ENCODE data around the gene CCDC144A. TPM values are rescaled to one million over a fixed set of nuclear protein-coding genes. Genes with fewer than 3 reads are reported as not detected.
"Not testable (repeated sequence)": the region's sequence is repeated elsewhere in the genome, so short reads cannot be mapped to it uniquely, and the experiment has no call there.

CCDC144A gene
- total RNA-seq, 2 experiments from 2014 or later: 0.03 to 0.36 TPM

DNA sequence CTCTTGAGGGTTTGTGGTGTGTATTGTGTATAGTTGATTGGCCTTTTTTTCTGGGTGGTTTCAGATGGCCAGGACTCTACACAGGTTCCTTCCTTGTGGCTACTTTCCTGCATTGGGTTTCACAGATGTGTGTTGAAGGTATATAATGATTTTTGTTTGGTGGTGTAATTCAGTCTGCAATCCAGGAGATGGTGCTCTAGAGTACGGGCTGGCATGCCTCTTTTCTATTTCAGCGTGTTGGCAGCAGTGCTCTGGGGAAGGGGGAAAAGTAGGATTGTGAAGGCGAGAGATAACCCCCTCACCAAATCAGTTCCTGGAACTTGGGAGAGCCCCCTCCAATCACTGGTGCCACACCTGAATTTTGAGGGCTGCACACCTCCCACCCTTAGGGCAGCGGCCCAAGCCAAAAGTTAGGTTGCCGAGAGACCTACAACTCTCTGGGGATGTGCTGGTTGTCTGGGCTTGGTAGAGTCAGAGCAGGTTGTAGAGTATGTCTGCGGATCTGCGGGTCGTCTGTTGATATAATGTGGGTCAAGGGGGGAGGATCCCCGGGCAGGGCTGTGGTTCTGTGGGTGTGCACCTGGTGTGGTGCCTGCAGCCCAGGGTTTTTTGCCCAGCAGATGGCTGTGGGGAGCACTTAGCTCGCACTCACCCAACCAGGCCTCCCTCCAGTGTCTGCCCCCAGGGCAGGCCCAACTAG, 61.3 kb downstream of the CCDC144A start:
- intact Hi-C loops (cut with micrococcal nuclease; ENCODE audit: unreplicated experiment); CTCF ChIA-PET (ENCODE audit: unreplicated experiment); H4K20me1 ChIP-seq (ENCODE audit: insufficient read depth, low read length); POLR2A ChIA-PET; H3K9me2 ChIP-seq (ENCODE audit: insufficient read depth, low read length); H3K79me2 ChIP-seq (ENCODE audit: insufficient read depth, low read depth, low read length); H3K4me1 ChIP-seq (ENCODE audit: insufficient read depth, low read length, poor library complexity, severe bottlenecking); H3K4me2 ChIP-seq (ENCODE audit: low read length); H3K27ac ChIP-seq (ENCODE audit: low read depth, low read length, poor library complexity, severe bottlenecking); H3K4me3 ChIP-seq (ENCODE audit: low read depth, low read length, poor library complexity, severe bottlenecking); H3K36me3 ChIP-seq (ENCODE audit: insufficient read depth, low read length); BruUV-seq (replicated peaks); H2AFZ ChIP-seq (ENCODE audit: low read length); H3K9me3 ChIP-seq (ENCODE audit: low read length): not testable (repeated sequence)
- DNase-seq (ENCODE audit: low spot score): peak; percentile 19
- TF ChIP-seq, protein P1, sequence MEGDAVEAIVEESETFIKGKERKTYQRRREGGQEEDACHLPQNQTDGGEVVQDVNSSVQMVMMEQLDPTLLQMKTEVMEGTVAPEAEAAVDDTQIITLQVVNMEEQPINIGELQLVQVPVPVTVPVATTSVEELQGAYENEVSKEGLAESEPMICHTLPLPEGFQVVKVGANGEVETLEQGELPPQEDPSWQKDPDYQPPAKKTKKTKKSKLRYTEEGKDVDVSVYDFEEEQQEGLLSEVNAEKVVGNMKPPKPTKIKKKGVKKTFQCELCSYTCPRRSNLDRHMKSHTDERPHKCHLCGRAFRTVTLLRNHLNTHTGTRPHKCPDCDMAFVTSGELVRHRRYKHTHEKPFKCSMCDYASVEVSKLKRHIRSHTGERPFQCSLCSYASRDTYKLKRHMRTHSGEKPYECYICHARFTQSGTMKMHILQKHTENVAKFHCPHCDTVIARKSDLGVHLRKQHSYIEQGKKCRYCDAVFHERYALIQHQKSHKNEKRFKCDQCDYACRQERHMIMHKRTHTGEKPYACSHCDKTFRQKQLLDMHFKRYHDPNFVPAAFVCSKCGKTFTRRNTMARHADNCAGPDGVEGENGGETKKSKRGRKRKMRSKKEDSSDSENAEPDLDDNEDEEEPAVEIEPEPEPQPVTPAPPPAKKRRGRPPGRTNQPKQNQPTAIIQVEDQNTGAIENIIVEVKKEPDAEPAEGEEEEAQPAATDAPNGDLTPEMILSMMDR (conservative IDR thresholded peaks at IDR 0.05; ENCODE audit: low read length): peak; percentile 65

DNA sequence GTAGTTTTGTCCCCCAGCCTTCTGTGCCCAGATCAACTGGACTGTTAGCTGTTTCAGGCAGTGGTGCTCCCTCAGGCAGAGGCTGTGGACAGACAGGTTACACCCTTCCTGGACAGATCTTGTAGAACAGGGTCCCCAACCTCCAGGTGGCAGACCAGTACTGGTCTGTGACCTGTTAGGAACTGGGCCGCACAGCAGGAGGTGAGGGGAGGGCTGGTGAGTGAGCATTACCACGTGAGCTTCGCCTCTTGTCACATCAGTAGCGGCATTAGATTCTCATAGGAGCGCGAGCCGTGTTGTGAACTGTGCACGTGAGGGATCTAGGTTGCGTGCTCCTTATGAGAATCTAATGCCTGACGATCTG, 61.9 kb downstream of the CCDC144A start:
- H4K20me1 ChIP-seq (ENCODE audit: insufficient read depth, low read length); H3K4me2 ChIP-seq (ENCODE audit: low read length); H3K9me3 ChIP-seq (ENCODE audit: low read length); H3K79me2 ChIP-seq (ENCODE audit: insufficient read depth, low read depth, low read length); DNase-seq (ENCODE audit: low spot score); H3K36me3 ChIP-seq (ENCODE audit: insufficient read depth, low read length); H3K4me1 ChIP-seq (ENCODE audit: insufficient read depth, low read length, poor library complexity, severe bottlenecking); H2AFZ ChIP-seq (ENCODE audit: low read length); intact Hi-C loops (cut with micrococcal nuclease; ENCODE audit: unreplicated experiment); BruUV-seq (replicated peaks); H3K27ac ChIP-seq (ENCODE audit: low read depth, low read length, poor library complexity, severe bottlenecking); H3K4me3 ChIP-seq (ENCODE audit: low read depth, low read length, poor library complexity, severe bottlenecking); CTCF ChIA-PET (ENCODE audit: unreplicated experiment); H3K9me2 ChIP-seq (ENCODE audit: insufficient read depth, low read length); POLR2A ChIA-PET: not testable (repeated sequence)

DNA sequence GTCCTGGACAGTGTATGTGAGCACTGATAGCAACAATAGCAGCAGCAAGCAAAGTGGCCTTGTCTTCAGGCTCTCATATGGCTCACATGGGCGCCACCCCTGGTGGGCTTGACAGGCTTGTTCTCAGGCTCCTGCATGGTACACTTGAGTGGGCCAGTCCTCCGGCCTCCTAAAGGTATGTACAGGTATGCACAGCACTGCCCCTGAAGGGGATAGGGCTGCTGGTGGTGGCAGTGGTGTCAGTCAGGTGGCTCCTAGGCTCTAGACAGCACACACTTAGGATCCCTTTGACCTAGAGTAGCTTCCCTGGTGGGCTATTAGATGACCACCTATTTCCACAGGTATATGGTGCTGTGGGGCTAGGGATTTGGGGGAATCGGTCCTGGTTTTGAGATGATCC, 67.5 kb downstream of the CCDC144A start:
- intact Hi-C loops (cut with micrococcal nuclease; ENCODE audit: unreplicated experiment); H3K79me2 ChIP-seq (ENCODE audit: insufficient read depth, low read depth, low read length); H3K4me3 ChIP-seq (ENCODE audit: low read depth, low read length, poor library complexity, severe bottlenecking); BruUV-seq (replicated peaks); H2AFZ ChIP-seq (ENCODE audit: low read length); DNase-seq (ENCODE audit: low spot score); H3K9me2 ChIP-seq (ENCODE audit: insufficient read depth, low read length); H3K27ac ChIP-seq (ENCODE audit: low read depth, low read length, poor library complexity, severe bottlenecking); POLR2A ChIA-PET; H3K36me3 ChIP-seq (ENCODE audit: insufficient read depth, low read length); H3K4me1 ChIP-seq (ENCODE audit: insufficient read depth, low read length, poor library complexity, severe bottlenecking); H4K20me1 ChIP-seq (ENCODE audit: insufficient read depth, low read length); CTCF ChIA-PET (ENCODE audit: unreplicated experiment); H3K4me2 ChIP-seq (ENCODE audit: low read length); H3K9me3 ChIP-seq (ENCODE audit: low read length): not testable (repeated sequence)

DNA sequence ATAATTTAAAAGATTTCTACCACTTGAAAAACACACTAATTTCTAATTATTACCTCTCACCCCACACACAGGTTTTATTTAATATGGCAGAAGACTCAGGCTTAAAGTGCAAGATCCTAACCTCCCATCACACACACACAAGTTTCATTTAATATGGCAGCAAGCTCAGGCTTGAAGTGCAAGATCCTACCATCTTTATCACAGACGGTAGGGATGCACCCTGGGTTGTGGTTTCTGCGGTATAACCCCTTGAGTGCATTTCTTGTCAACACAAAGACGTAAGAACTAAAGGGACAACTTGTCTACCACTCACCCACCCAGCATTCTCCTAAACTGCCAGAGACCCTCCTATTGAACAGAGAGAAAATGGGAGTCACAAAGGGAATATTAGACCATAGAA, 68.1 kb downstream of the CCDC144A start:
- H3K9me2 ChIP-seq (ENCODE audit: insufficient read depth, low read length); POLR2A ChIA-PET; CTCF ChIA-PET (ENCODE audit: unreplicated experiment); H4K20me1 ChIP-seq (ENCODE audit: insufficient read depth, low read length); H3K36me3 ChIP-seq (ENCODE audit: insufficient read depth, low read length); H2AFZ ChIP-seq (ENCODE audit: low read length); H3K79me2 ChIP-seq (ENCODE audit: insufficient read depth, low read depth, low read length); H3K4me3 ChIP-seq (ENCODE audit: low read depth, low read length, poor library complexity, severe bottlenecking); BruUV-seq (replicated peaks); DNase-seq (ENCODE audit: low spot score); H3K4me2 ChIP-seq (ENCODE audit: low read length); H3K9me3 ChIP-seq (ENCODE audit: low read length); H3K27ac ChIP-seq (ENCODE audit: low read depth, low read length, poor library complexity, severe bottlenecking); H3K4me1 ChIP-seq (ENCODE audit: insufficient read depth, low read length, poor library complexity, severe bottlenecking); intact Hi-C loops (cut with micrococcal nuclease; ENCODE audit: unreplicated experiment): not testable (repeated sequence)

DNA sequence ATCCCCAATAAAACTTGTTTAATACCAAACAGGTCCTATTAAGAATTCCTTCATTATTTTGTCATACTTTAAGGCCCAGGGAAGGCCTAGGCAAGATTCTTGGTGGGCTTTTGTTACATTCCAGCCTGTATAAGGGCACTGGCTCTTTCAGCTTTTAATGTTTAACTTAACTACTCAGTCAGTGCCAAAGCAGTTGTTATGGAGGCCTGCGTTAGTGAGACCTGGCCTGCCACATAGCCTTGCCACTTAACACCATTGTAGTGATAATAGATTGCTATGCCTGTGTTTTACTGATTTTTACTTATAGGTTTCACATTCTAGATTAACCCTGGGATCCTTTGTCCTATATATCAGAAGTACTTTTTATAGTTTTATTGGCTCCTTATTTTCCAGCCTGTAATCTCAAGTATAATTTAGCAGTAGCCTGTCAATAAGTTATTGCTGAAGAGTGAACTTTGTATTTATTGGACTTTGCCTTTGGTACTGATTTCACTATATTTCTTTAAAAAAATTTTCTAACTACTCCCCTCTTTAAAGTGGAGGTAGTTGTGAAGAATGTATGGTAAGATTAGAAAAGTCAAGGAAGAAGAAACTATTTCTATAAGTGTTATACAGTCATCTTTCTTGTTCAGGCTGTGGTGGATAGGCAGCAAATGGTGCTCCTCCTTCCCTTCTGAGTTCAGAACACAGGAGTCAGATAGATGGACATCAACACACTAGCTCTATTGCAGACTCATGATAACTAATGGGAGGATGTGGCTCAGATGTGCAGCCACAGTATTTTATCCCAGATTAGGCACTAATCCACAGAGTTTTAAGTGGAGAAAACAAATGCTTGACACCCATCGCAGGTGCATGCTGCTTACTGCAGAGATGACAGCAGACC, 78.5 kb downstream of the CCDC144A start:
- H3K27ac ChIP-seq (ENCODE audit: low read depth, low read length, poor library complexity, severe bottlenecking); DNase-seq (ENCODE audit: low spot score); H3K4me3 ChIP-seq (ENCODE audit: low read depth, low read length, poor library complexity, severe bottlenecking); H4K20me1 ChIP-seq (ENCODE audit: insufficient read depth, low read length); H3K4me1 ChIP-seq (ENCODE audit: insufficient read depth, low read length, poor library complexity, severe bottlenecking); H3K4me2 ChIP-seq (ENCODE audit: low read length); H2AFZ ChIP-seq (ENCODE audit: low read length); BruUV-seq (replicated peaks); CTCF ChIA-PET (ENCODE audit: unreplicated experiment); POLR2A ChIA-PET; H3K9me3 ChIP-seq (ENCODE audit: low read length); H3K36me3 ChIP-seq (ENCODE audit: insufficient read depth, low read length); H3K9me2 ChIP-seq (ENCODE audit: insufficient read depth, low read length); intact Hi-C loops (cut with micrococcal nuclease; ENCODE audit: unreplicated experiment); H3K79me2 ChIP-seq (ENCODE audit: insufficient read depth, low read depth, low read length): not testable (repeated sequence)

Data from OCI-LY7 (cell line).